HK-2 (cell line): ENCODE results near the gene EPHX1.

Source experiments
- DNase-seq: peaks from one replicate; pipeline ENCODE4 v3.0.0-alpha.2; 2018; ENCODE audit not compliant: unreplicated experiment

The EPHX1 gene

DNA sequence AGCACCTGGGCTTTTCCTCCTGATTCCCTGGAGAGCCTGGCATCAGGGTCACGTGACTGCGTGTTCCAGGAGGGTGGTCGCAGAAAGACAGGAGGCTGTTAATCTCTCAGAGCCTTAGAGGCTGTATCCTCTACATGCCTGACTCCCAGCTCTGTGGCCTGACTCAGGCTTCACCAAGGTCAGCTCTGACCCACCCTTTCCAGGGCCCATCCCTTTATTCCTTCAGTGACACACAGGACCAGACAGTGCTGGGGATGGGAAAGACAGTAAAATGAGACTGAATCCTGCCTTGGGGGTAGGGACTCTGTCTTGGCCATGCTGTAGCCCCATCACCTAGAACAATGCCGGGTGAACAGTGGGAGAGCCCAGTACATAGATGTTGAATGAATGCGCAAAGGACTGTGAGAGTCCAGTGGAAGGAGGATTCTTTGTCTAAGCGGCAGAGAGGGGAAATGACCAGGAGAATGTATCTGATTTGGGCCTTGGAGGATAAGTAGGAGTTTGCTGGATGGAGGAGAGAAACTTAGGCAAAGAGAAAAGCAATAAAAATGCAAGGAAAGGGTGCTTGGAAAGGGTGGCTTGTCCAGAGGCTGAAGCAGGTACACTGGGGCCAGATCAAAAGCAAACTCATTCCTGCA lies 33.0 kb downstream of the EPHX1 start:
- DNase-seq, result no peak

DNA sequence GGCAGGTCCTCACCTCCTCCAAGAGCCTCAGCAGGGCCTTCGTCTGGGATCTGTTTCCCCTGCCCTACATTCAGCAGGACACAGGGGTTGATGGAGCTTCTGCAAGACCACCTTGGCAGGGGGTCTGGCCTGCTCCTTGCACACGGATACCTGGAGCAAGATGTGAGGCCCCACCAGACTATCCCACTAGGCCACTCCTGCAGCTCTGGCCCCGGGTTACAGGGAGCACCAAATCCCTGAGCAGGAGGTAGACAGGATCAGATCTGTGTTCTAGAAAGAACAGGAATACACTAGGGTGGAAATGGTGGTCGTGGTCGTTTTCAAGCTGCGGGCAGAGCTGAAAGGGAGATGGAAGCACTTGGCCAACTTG lies 33.5 kb downstream of the EPHX1 start:
- no peak for DNase-seq

DNA sequence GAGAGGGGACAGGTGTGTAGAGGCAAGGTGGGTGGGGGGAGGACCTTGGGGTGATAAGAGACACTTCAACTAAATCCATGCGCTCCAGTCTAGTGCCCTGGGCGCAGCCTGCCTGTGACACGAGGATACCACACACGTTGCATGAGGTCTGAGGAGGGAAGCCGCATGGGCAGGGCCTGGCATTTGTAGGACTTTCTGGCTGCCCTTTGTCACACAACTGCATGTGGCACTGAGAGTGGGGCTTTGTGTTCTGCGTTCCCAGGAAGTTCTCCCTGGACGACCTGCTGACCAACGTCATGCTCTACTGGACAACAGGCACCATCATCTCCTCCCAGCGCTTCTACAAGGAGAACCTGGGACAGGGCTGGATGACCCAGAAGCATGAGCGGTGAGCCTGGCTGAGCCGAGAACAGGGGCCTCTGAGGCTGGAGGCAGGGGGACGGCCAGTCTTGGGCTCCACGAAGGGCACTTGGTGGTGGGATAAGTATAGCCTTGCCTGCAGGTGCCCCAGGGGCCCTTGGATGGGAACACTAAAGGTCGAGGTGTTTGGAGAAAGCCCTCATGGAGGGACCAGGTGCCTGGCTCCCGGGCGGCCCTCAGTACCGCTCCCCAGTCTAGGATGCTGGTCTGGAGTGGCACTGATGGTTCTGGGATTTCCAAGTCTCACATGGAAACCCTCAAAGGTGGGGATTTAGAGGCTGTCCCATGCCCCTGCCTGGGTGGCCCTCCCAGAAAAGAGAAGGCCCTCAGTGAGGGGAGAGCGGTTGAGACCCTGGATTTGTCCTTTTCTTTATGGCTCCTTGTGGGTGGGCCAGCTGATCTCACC lies 34.5 kb downstream of the EPHX1 start:
- DNase-seq, result no peak

DNA sequence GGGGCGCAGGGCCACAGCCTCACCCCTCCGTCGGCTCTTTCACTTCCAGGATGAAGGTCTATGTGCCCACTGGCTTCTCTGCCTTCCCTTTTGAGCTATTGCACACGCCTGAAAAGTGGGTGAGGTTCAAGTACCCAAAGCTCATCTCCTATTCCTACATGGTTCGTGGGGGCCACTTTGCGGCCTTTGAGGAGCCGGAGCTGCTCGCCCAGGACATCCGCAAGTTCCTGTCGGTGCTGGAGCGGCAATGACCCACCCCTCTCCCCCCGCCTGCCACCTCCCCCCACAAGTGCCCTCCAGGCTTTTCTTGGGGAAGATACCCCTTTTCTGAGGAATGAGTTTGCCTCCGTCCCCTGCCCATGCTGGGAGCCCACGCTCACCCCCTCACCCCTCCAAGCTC lies 35.2 kb downstream of the EPHX1 start:
- DNase-seq, result no peak

DNA sequence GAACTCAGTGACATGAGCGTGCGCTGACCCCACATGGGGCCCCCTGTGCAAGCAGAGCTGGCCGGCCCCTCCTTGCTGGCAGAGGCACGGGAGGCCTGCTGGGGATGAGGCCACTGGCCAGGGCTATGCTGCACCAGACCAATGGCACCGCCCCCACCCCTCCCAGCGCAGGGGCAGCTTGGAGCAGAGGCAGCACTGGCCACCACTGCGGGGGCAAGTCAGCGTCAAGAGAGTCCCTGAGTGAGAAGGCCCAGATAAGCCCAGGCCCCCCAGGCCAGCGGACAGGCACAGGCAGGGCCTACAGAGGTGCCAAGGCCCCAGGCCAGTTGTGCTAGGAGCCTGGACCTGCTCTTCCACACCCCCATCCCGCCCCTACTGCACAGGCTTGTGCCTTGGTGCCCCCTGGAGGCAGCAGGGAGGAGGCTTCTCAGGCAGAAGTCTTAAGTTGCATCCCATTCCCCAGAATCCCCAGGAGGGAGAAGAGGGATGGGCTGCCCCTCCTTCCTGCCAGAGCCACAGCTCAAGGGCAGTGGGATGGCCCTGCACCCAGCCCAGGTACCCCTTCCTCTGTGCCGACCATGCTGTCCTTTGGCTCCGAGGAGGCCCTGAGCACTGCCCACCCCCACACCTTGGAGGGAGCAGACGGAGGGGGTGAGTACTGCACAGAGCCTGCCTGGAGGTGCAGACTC lies 35.8 kb downstream of the EPHX1 start:
- DNase-seq, result peak; percentile 79

DNA sequence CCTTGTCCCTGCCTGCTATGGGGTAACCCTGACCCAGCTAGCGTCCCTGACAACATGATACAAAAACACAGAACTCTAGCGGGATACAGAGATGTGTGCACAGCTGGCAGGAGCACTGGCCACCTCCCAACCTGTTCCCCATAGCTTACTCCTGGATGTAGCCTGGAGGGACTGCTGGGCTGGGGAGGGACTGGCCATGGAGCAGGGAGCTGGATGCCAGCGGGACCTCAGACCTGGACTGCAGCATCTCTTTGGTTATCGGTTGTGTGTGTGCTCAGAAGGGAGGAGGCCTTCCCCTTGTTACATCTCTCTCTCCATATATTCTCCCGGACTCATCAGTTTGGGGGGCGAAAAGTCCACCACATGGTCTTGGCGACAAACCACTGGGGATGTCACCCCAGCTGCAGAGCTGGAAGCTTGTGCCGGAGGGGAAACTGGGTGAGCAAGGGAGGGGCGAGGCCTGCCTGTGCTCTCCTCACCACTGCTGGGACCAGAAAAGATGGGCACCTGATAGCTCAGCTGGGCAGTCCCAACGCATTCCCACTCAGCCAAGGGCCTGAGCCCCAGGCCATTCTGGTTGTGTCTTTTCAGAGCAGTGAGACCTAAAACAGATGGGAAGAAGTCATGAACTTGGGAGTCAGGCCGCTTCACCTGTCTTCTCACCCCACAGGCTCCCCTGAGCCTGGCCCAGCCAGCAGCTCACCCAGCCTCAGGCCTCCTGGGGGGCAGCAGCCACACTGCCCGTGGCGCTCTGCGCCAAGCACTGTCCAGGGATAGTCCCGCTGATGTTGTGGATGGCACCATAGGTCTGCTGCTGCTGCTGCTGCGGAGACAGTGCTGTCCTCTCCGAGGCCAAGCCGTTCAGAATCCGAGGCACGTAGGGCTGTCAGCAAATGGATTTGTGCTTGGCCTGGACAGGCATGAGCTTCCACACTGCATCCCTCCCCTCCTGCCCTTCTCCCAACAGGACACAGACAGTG lies 36.7 kb downstream of the EPHX1 start:
- DNase-seq, result no peak

DNA sequence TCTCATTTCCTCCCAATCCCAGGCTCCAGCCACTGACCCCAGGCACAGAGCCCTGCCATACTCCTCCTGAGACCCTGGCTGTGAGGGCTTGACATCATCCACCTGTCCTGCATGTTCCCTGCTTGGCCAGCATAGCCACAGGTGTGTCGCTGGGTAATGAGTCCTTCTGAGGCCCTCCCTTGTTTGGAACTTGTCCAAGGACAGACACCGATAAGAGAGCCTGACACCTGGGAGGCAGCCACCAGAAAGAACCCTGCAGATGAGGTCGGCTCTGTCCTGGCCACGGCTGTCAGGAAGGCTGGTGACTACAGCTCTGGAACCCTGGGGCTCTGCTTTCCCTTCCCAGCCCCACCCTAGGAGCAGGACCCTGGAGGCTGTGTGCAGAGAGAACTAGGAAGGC lies 37.7 kb downstream of the EPHX1 start:
- no peak for DNase-seq

DNA sequence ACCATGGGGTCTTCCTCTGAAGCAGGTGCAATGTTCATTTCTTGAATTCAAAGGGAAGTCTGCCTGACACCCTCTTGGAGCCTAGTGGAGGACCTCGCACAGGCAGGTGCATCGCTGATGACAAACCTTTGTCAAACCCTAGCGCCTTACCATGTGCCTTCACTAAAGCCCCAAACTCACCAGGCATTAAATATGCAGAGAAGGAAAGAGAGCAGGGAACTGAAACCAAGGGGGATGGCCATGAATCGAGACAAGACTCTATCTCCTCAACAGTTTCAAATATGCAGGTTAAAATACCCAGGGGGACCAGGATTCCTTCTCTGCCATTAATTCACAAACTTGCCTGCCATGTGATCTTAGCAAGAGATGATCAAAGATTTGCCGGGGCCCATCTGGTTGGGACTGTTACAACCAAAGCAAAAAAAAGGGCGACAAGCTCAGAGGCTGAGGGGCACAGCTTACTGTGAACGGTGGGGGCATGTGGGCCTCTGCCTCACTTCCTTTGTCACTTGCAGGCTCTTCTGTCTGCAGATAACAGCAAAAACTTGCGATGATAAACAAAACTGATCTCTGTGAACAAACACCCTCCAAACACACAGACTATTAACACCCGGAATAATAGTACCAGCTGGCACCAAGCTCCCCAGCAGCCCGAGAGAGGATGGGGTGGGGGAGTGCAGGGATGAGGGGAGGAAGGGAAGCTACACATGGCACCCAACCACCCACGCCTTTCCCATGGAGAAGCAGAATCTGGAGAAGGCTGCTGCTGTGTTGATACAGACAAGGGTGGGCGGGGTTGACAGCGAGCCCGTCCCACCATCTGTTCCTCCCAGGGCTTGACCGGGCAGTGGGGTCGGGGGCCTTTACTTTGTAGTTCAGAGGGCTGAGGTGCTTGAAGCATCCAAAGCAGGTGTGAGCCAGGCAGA lies 38.4 kb downstream of the EPHX1 start:
- DNase-seq, result no peak

DNA sequence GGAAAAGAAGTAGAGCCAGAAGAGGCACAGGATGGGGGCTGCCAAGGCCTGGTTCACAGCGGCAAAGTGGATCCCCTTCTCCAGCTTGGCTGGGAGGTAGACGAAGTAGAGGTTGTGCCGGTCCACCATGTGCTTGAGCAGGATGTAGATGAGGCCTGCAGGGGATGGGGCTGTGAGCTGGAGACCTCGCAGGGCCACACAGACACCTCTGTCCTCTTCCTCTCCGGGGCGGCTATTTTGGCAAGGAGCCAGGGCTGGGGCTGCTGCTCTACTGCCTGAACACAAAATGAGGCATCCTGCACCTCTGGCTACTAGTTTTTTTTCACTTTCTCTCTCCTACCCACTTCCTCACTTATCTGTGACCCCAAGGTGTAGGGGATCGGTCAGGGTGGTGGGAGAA lies 40.0 kb downstream of the EPHX1 start:
- DNase-seq, result no peak

DNA sequence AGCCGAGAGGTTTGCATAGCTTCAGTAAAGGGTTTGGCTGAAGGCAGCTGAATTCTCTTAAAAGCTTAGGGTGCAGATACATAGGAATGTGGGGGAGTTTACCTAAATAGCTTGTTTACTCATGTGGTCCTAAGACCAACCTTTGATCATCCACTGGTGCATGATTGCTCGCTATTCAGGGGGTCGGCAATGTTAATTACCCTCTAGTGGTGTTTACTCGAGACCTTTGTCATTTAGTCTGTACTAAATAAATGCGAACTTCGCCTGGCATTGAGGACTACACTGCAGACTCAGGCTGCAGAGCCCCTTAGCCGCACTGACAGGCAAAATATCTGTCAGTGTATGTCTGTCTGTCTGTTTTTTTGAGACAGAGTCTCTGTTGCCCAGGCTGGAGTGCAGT lies 40.4 kb downstream of the EPHX1 start:
- no peak for DNase-seq

DNA sequence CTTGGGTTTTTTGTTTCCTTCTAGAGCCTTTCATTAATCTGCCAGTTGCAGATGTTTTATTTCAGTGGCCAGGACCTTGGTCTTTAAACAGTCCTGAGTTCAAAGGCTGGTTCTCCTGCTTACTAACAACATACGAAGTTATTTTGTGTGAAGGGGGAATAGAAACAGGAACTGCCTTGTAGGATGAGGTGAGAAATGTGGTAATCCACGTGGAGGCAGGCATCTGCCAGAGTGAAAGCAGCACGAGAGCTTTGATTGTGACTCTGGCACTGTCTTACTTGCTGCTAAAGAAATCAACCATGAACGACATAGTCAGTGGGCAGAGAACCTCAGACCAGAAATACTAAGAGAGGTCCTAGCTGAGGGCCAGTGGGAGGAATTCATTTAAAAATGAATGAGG lies 41.9 kb downstream of the EPHX1 start:
- no peak for DNase-seq

DNA sequence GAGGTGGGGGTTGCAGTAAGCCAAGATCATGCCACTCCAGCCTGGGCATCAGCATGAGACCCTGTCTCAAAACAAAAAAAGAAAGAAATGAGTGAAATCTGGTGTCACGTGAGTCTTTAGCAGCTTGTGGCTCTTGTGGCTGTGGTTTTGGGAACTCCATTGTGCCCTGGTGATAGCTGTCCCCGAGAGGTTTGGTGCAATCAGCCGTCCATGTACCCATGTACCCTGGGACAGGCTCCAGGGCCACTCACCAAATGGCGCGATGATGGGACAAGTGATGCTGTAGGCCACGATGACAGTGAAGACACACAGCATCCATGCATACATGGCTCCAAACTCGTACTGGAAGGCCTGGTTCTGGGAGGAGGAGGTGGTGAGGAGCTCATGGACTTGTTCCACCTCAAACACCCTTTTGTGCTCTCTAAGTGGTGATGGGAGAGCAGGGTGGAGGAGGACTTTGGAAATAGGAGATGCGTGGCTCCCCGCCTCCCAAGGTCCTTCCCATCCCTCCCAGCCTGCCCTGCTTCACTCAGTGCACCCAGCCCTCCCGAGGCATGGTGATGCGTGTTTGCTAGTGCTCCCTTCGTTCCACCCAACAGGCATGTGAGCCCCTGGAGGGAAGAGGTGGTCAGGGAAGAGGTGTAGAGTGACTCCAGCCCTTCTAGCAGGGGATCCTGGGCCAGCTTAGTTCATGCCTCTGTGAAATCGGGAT lies 42.6 kb downstream of the EPHX1 start:
- DNase-seq, result no peak

DNA sequence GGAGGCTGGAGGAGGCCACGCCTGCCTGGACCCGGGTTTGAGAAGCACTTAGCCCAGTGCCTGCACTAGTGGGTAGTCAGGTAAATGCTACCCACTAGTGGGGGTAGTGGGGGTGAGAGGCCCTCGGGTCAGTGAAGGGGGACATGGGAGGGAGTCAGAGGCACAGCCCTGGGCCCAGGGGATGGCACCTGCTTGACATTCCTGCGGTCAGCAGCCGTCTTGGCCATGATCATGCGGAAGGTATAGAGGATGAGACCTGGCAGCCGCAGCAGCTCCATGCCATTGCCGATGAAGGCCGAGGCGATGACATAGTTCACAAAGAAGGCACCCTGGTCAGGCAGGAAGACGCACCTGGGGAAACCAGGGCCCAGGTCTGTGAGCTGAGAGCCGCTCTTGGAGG lies 43.5 kb downstream of the EPHX1 start:
- no peak for DNase-seq

DNA sequence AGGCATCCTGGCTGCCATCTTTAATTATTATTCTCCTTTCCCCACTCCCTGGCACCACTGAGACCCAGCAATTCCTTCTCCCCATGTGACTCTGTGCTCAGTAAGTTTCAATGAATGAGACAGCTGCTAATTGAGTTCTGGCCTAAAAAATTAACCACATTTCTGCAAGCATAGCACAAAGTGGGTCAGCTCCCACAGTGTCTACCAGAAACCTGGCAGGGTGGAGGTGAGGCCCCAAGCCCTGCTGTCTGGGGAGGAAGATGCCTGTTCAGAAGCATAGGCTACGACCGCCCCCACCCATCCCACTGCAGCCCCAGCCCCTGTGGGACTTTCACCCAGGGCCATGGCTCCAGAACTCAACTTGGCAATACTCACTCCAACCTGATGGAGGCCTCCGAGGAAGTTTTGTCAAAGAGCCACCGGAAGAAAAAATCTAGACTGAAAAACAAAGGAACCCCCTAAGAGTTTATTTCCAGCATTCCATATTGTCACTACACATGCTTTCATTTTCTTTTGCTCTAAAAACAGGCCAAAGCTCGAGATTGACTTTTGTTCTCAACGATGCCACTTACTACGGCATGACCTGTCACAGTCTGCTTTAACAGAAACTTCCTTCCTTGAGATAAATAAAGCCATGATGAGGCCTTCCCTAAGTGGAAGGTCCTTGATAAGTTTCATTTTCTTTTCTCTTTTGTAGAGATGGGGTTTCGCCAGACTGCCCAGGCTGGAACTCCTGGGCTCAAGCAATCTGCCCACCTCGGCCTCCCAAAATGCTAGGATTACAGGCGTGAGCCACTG lies 45.8 kb downstream of the EPHX1 start:
- DNase-seq, result no peak

DNA sequence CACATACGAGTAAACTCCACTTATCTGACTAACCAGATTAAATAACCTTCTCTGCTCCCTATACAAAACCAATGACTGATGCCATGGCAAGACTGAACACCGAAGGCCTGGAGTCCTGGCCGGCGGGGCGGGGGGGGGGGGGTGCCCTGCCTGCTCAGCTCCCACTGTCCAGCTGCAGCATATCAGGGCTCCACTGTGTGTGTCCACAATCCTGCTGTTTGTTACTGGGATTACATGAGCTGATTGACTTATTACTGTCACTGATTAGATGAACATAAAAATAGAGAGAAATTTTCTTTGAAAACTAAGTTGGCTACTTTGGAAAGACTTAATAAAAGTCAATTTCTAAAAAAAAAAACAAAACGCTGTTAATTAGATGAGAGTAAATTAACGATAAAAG lies 47.3 kb downstream of the EPHX1 start:
- DNase-seq, result no peak

DNA sequence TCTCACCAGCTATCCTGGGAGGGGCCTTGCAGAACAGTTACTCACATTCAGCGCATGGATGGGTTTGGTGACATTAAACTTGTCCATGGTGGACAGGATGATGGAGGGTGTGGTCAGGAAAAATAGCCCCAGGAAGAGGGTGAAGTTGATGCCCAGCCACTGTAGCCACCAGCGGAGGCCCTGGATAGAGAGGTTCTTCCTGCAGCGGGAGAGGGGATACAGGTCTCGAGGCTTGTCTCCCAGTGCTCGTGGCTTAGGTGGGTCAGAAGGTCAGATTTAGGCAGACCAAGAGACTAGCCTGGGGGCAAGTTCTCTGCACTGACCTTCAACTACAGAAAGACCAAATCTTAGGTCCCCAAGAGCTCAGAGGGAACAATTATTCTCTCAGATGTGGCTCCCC lies 49.2 kb downstream of the EPHX1 start:
- DNase-seq, result no peak

DNA sequence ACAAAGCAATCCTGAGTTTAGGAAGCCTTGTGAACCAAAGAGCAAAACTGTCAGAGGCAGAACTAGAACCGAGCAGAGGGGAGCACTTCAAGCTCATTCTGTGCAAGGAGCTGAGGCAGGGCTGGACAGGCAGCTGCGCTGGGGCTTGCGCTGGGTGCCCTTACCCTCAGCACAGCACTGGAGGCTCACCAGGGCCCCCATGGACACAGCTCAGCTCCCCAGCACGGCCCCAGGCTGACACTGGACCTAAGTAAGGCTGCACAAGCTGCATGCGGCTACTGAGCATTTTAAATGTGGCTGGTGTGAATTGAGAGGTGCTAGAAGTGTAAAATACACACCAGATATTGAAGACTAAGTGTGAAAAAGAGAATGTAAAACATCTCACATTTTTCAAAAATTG lies 50.2 kb downstream of the EPHX1 start:
- DNase-seq, result no peak

DNA sequence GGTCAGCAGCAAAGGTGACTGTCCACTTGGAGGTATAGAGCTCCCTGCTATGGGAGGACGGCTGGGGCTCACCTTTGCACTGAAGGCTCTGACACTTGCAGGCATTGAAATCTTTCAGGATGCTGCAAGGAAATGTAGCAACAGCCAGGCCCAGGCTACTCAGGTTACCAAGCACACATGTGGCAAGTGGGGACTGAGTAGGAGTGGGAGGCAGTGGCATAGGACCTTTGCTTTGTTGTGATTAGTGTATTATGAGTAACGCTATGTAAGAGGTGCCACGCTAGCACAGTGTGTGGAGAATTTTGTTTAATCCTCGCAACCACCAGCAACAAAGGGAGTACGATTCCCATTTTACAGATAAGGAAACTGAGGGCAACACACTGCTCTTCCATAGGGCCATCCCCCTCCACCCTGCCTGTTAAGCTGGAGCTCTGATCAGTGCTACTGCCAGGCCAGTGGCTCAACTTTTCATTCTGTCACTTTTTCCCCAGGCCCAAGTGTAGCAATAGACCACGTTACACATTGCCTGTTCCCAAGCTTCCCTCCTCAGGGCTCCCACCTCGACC lies 51.0 kb downstream of the EPHX1 start:
- DNase-seq, result no peak
